DOHH2 (cell line): ENCODE measurements around the gene CLIC6.
A peak's percentile ranks its signal among the peaks of the same experiment; 100 is the strongest.
"Not testable (repeated sequence)": the region's sequence is repeated elsewhere in the genome, so short reads cannot be mapped to it uniquely, and the experiment has no call there.

Experiments
- H3F3A ChIP-seq: fragments of 200-600 bp; sonication (generic), shearing (Covaris generic); 2 replicates; pipeline ENCODE4 v1.6.0; 2016; ENCODE audit warnings: antibody characterized with exemption, mild to moderate bottlenecking; ENCODE audit not compliant: control insufficient read depth, insufficient read depth
- H3K27ac ChIP-seq: fragments of 200-600 bp; sonication (generic); 2 replicates; pipeline ENCODE4 v1.5.1; 2014; ENCODE audit warnings: low read depth, mild to moderate bottlenecking, low read length, moderate library complexity
- H3K27me3 ChIP-seq: fragments of 200-600 bp; sonication (generic); 2 replicates; pipeline ENCODE4 v1.6.1; 2014; ENCODE audit warnings: mild to moderate bottlenecking, low read length, mixed read lengths; ENCODE audit not compliant: control insufficient read depth
- H3K36me3 ChIP-seq: fragments of 200-600 bp; sonication (generic); 2 replicates; pipeline ENCODE4 v1.6.1; 2014; ENCODE audit warnings: mild to moderate bottlenecking, low read length, moderate library complexity, mixed read lengths; ENCODE audit not compliant: control insufficient read depth
- H3K4me1 ChIP-seq: fragments of 200-600 bp; sonication (generic); 2 replicates; pipeline ENCODE4 v1.6.1; 2014; ENCODE audit warnings: mild to moderate bottlenecking, low read length, mixed read lengths; ENCODE audit not compliant: control insufficient read depth
- H3K4me2 ChIP-seq: fragments of 200-600 bp; sonication (generic); 2 replicates; pipeline ENCODE4 v1.6.0; 2014; ENCODE audit warnings: mild to moderate bottlenecking, low read length, moderate library complexity
- H3K4me3 ChIP-seq: fragments of 200-600 bp; sonication (generic); 2 replicates; pipeline ENCODE4 v1.5.1; 2014; ENCODE audit warnings: mild to moderate bottlenecking, low read length, mixed read lengths
- H3K79me2 ChIP-seq: fragments of 200-600 bp; sonication (generic); 2 replicates; pipeline ENCODE4 v1.6.1; 2014; ENCODE audit warnings: mild to moderate bottlenecking, low read length, mixed read lengths; ENCODE audit not compliant: control insufficient read depth
- H3K9me2 ChIP-seq: fragments of 200-600 bp; sonication (generic); replicated peaks from 2 replicates; pipeline ENCODE4 v1.6.1; 2014; ENCODE audit warnings: mild to moderate bottlenecking, low read length, mixed read lengths; ENCODE audit not compliant: control insufficient read depth
- H3K9me3 ChIP-seq: fragments of 200-600 bp; sonication (generic); 2 replicates; pipeline ENCODE4 v1.6.1; 2014; ENCODE audit warnings: antibody characterized with exemption, low read length, mixed read lengths; ENCODE audit not compliant: control insufficient read depth, insufficient read depth
- H4K20me1 ChIP-seq: fragments of 200-600 bp; sonication (generic); 2 replicates; pipeline ENCODE4 v1.6.0; 2014; ENCODE audit warnings: low read depth, mild to moderate bottlenecking, antibody characterized with exemption, low read length, moderate library complexity; ENCODE audit not compliant: control insufficient read depth, insufficient read depth
- CTCF ChIP-seq: fragments of 200-600 bp; sonication (generic); IDR thresholded peaks from one replicate; pipeline ENCODE4 v1.5.1; 2014; ENCODE audit warnings: antibody characterized with exemption, mild to moderate bottlenecking, low read depth, low read length; ENCODE audit not compliant: poor library complexity, severe bottlenecking
- EZH2phosphoT487 ChIP-seq: fragments of 200-600 bp; sonication (generic); IDR thresholded peaks from 2 replicates; pipeline ENCODE4 v1.6.1; 2017; ENCODE audit warnings: borderline replicate concordance, mild to moderate bottlenecking, antibody characterized with exemption, low read length, moderate library complexity, mixed read lengths

The CLIC6 gene

GRCh38 chr21:34715985-34716596 lies 47.3 kb downstream of the CLIC6 start:
- Histone ChIP-seq H3K27ac (no peak overlapping the region), H3K36me3 (no peaks in the 10 kb centered on the region), H4K20me1 (no peaks in the 10 kb centered on the region), H3K4me1 (no peaks in the 10 kb centered on the region), H3K4me2 (no peak overlapping the region), H3K27me3 (peaks cover 30% of the 10 kb centered on the region), H3K9me3 (no peaks in the 10 kb centered on the region), H3K9me2 (no peaks in the 10 kb centered on the region), H3K79me2 (no peaks in the 10 kb centered on the region), H3F3A (no peaks in the 10 kb centered on the region), H3K4me3 (no peak overlapping the region)
- TF ChIP-seq CTCF: no peak
- TF ChIP-seq EZH2phosphoT487: no peak

GRCh38 chr21:34718529-34718928 lies 49.7 kb downstream of the CLIC6 start:
- not testable (repeated sequence) for H3K27ac ChIP-seq, H3K4me1 ChIP-seq, H3K36me3 ChIP-seq, H3K79me2 ChIP-seq, H3F3A ChIP-seq, H4K20me1 ChIP-seq, H3K4me2 ChIP-seq, H3K9me2 ChIP-seq, H3K4me3 ChIP-seq, H3K9me3 ChIP-seq
- H3K27me3 ChIP-seq: peaks cover 27% of the 10 kb centered on the region

- Histone ChIP-seq H3F3A (no peaks in the 10 kb centered on the region), H3K4me2 (no peak overlapping the region), H3K27me3 (peaks cover 4% of the 10 kb centered on the region; the same call in 1 of the 2 replicates)
Observed at GRCh38 chr21:34722684-34723300, 54.0 kb downstream of the CLIC6 start.

More at GRCh38 chr21:34722684-34723300, 54.0 kb downstream of the CLIC6 start:
- Histone ChIP-seq H3K9me3 (no peaks in the 10 kb centered on the region), H3K4me3 (no peak overlapping the region), H3K9me2 (no peaks in the 10 kb centered on the region), H3K79me2 (no peaks in the 10 kb centered on the region), H3K36me3 (no peaks in the 10 kb centered on the region), H4K20me1 (no peaks in the 10 kb centered on the region), H3K4me1 (no peaks in the 10 kb centered on the region), H3K27ac (no peak overlapping the region)
- peak; percentile 99 for TF ChIP-seq CTCF
- TF ChIP-seq EZH2phosphoT487: no peak
